HepG2 (cell line): ENCODE measurements around the gene HECTD1. TPM values are rescaled to one million over a fixed set of nuclear protein-coding genes. Genes with fewer than 3 reads are reported as not detected.

Experiments used
- HOXA7 ChIP-seq: sonication (generic); formaldehyde crosslinking; IDR thresholded peaks from 2 replicates; pipeline ENCODE4 v1.8.1; 2022; ENCODE audit warnings: mild to moderate bottlenecking, missing genetic modification reagents, moderate library complexity
- HOXA9 ChIP-seq: sonication (generic); formaldehyde crosslinking; IDR thresholded peaks from 2 replicates; pipeline ENCODE4 v1.8.1; 2022; ENCODE audit warnings: missing genetic modification reagents, mild to moderate bottlenecking, moderate library complexity, borderline replicate concordance
- MED8 ChIP-seq: sonication (generic); formaldehyde crosslinking; IDR thresholded peaks from 2 replicates; pipeline ENCODE4 v1.8.1; 2023; ENCODE audit warnings: mild to moderate bottlenecking, missing genetic modification reagents; ENCODE audit not compliant: insufficient replicate concordance
- MXD1 ChIP-seq: sonication (generic); formaldehyde crosslinking; IDR thresholded peaks from 2 replicates; pipeline ENCODE4 v1.4.0; 2020; ENCODE audit warnings: mild to moderate bottlenecking, missing genetic modification reagents
- SMAD3 ChIP-seq: sonication (generic); formaldehyde crosslinking; IDR thresholded peaks from 2 replicates; pipeline ENCODE4 v1.4.0; 2020; ENCODE audit warnings: missing genetic modification reagents
- SP2 ChIP-seq: sonication (generic); formaldehyde crosslinking; IDR thresholded peaks from 2 replicates; pipeline ENCODE4 v1.5.1; 2020; ENCODE audit warnings: mild to moderate bottlenecking, missing genetic modification reagents
- TBX2 ChIP-seq: sonication (generic); formaldehyde crosslinking; IDR thresholded peaks from 2 replicates; pipeline ENCODE4 v1.5.0; 2020; ENCODE audit warnings: missing genetic modification reagents, mild to moderate bottlenecking, borderline replicate concordance
- TSC22D2 ChIP-seq: sonication (generic); formaldehyde crosslinking; IDR thresholded peaks from 2 replicates; pipeline ENCODE4 v1.5.1; 2020; ENCODE audit warnings: missing genetic modification reagents, mild to moderate bottlenecking, borderline replicate concordance
- UBTF ChIP-seq: sonication (generic); formaldehyde crosslinking; IDR thresholded peaks from 2 replicates; pipeline ENCODE4 v1.4.0; 2020; ENCODE audit warnings: mild to moderate bottlenecking, missing genetic modification reagents
- ZBTB38 ChIP-seq: sonication (generic); formaldehyde crosslinking; IDR thresholded peaks from 2 replicates; pipeline ENCODE4 v1.5.1; 2020; ENCODE audit warnings: mild to moderate bottlenecking, missing genetic modification reagents
- ZFP36L1 ChIP-seq: sonication (generic); formaldehyde crosslinking; IDR thresholded peaks from 2 replicates; pipeline ENCODE4 v1.8.0; 2022; ENCODE audit warnings: mild to moderate bottlenecking, missing genetic modification reagents, moderate library complexity
- ZNF142 ChIP-seq: sonication (generic); formaldehyde crosslinking; IDR thresholded peaks from 2 replicates; pipeline ENCODE4 v1.4.0; 2020; ENCODE audit warnings: missing genetic modification reagents
- ZNF337 ChIP-seq: sonication (generic); formaldehyde crosslinking; IDR thresholded peaks from 2 replicates; pipeline ENCODE4 v1.5.1; 2020; ENCODE audit warnings: missing genetic modification reagents, low read depth, mild to moderate bottlenecking, borderline replicate concordance
- ZNF414 ChIP-seq: sonication (generic); formaldehyde crosslinking; IDR thresholded peaks from 2 replicates; pipeline ENCODE4 v1.5.0; 2020; ENCODE audit warnings: missing genetic modification reagents
- ZNF597 ChIP-seq: sonication (generic); formaldehyde crosslinking; IDR thresholded peaks from 2 replicates; pipeline ENCODE4 v1.5.0; 2020; ENCODE audit warnings: missing genetic modification reagents
- ZNF674 ChIP-seq: sonication (generic); formaldehyde crosslinking; IDR thresholded peaks from 2 replicates; pipeline ENCODE4 v1.5.0; 2020; ENCODE audit warnings: low read depth, mild to moderate bottlenecking, missing genetic modification reagents
- ZSCAN12 ChIP-seq: sonication (generic); formaldehyde crosslinking; IDR thresholded peaks from 2 replicates; pipeline ENCODE4 v1.9.0; 2021; ENCODE audit warnings: mild to moderate bottlenecking, missing genetic modification reagents
- polyA plus RNA-seq, 8 experiments: library from polyadenylated mRNA; depleted of rRNA in 3 of 8; stranded (reverse) in 7 of 8; unstranded in 1 of 8; fragments of >200 nt; fragmentation: Illumina TruSeq in 4 of 8; extraction: Trizol in 4 of 8; gene quantifications; 2 replicates each; pipeline versions ENCODE4 v1.2.1 to v1.2.3, GENCODE V29; 2011 to 2016; ENCODE audit warnings: low read depth in 4 of 8, missing spikeins in 1 of 8, mixed read lengths in 1 of 8; ENCODE audit not compliant: insufficient read depth in 1 of 8
- total RNA-seq, 5 experiments: library from RNA; depleted of rRNA; stranded (reverse); fragments of >200 nt; fragmentation: Illumina TruSeq; extraction: Trizol; gene quantifications; 2 replicates each; pipeline ENCODE4 v1.2.3, GENCODE V29; 2016; ENCODE audit warnings: low read depth in 1 of 5

The HECTD1 gene
- total and polyA plus RNA-seq, 2 of the 13 experiments (the other 11 are each of a cell fraction or from before 2014, with no cell fraction given), result 312 to 560 TPM

- TF ChIP-seq ZNF597 (CRISPR knock-in tag) (0 out of 2 replicates have a peak, but pooled peaks have one; percentile 31), TSC22D2 (CRISPR knock-in tag) (no peak), ZNF337 (CRISPR knock-in tag) (no peak), HOXA9 (no peak), SMAD3 (no peak), ZFP36L1 (CRISPR knock-in tag) (no peak), ZBTB38 (no peak), MED8 (CRISPR knock-in tag) (peak; percentile 39), ZNF674 (no peak), ZSCAN12 (CRISPR knock-in tag) (peak; percentile 40; the same call in 1 of the 2 replicates), TBX2 (CRISPR knock-in tag) (no peak), UBTF (no peak), ZNF414 (CRISPR knock-in tag) (no peak), MXD1 (CRISPR knock-in tag) (no peak), HOXA7 (CRISPR knock-in tag) (no peak), ZNF142 (CRISPR knock-in tag) (0 out of 2 replicates have a peak, but pooled peaks have one; percentile 58), SP2 (no peak)
Measured at GRCh38 chr14:31189346-31190218, 18.0 kb downstream of the HECTD1 start (continued).
